Smooth muscle cell (in vitro differentiated cells): ENCODE data around the gene FGD4. TPM values are rescaled to one million over a fixed set of nuclear protein-coding genes. Genes with fewer than 3 reads are reported as not detected.

Experiments used
- DNase-seq: peaks from one replicate; lab custom pipeline; 2025; ENCODE audit not compliant: unreplicated experiment; lab: John Stamatoyannopoulos, UW
- H2AFZ ChIP-seq: fragments of 200-600 bp; sonication (generic); 2 replicates; pipeline ENCODE4 v1.6.0; 2016; ENCODE audit warnings: antibody characterized with exemption, low read depth, mild to moderate bottlenecking
- H3F3A ChIP-seq: fragments of 200-600 bp; sonication (generic); 2 replicates; pipeline ENCODE4 v1.6.0; 2017; ENCODE audit warnings: antibody characterized with exemption, low read depth
- H3K27ac ChIP-seq: fragments of 200-600 bp; sonication (generic); 2 replicates; pipeline ENCODE4 v1.5.1; 2016; ENCODE audit warnings: low read depth, mild to moderate bottlenecking
- H3K27me3 ChIP-seq: fragments of 200-600 bp; sonication (generic); 2 replicates; pipeline ENCODE4 v1.6.1; 2016; ENCODE audit warnings: low read depth, mild to moderate bottlenecking
- H3K36me3 ChIP-seq: fragments of 200-600 bp; sonication (generic); 2 replicates; pipeline ENCODE4 v1.5.1; 2016; ENCODE audit warnings: low read depth
- H3K4me1 ChIP-seq: fragments of 200-600 bp; sonication (generic); 2 replicates; pipeline ENCODE4 v1.5.1; 2016; ENCODE audit warnings: low read depth
- H3K4me2 ChIP-seq: fragments of 200-600 bp; sonication (generic); 2 replicates; pipeline ENCODE4 v1.6.0; 2016; ENCODE audit warnings: mild to moderate bottlenecking
- H3K4me3 ChIP-seq: fragments of 200-600 bp; sonication (generic); 2 replicates; pipeline ENCODE4 v1.5.1; 2016; ENCODE audit warnings: mild to moderate bottlenecking
- H3K79me2 ChIP-seq: fragments of 200-600 bp; sonication (generic); 2 replicates; pipeline ENCODE4 v1.6.0; 2016; ENCODE audit warnings: low read depth, mild to moderate bottlenecking
- H3K9ac ChIP-seq: fragments of 200-600 bp; sonication (generic); 2 replicates; pipeline ENCODE4 v1.6.0; 2016; ENCODE audit warnings: low read depth
- H3K9me3 ChIP-seq: fragments of 200-600 bp; sonication (generic); replicated peaks from 2 replicates; pipeline ENCODE4 v1.5.1; 2016; ENCODE audit warnings: low read depth
- H4K20me1 ChIP-seq: fragments of 200-600 bp; sonication (generic); 2 replicates; pipeline ENCODE4 v1.6.0; 2016; ENCODE audit warnings: low read depth
- WGBS: methylation state at CpG from one replicate; pipeline ENCODE4 v1.1.7; 2016; ENCODE audit warnings: low lambda C conversion rate; 5-methylcytosine and 5-hydroxymethylcytosine counted together
- polyA plus RNA-seq: library from polyadenylated mRNA; unstranded; fragments of >200 nt; fragmentation: Nextera tagmentation; extraction: Ambion mirVana; gene quantifications from 2 replicates; pipeline ENCODE4 v1.2.1, GENCODE V29; 2016
- total RNA-seq: library from RNA; depleted of rRNA; stranded (reverse); fragments of >200 nt; gene quantifications from 2 replicates; pipeline ENCODE4 v1.2.3, GENCODE V29; 2014
- TF ChIP-seq, protein P1 (sequence below): fragments of 200-600 bp; sonication (generic); IDR thresholded peaks from 2 replicates; pipeline ENCODE4 v1.5.1; 2017; ENCODE audit warnings: borderline replicate concordance, mild to moderate bottlenecking, antibody characterized with exemption; ENCODE audit not compliant: insufficient read depth, poor library complexity, severe bottlenecking

The FGD4 gene
- total and polyA plus RNA-seq, 2 experiments from 2014 or later, result 0.42 to 5.8 TPM

GRCh38 chr12:32671930-32672780 is 272.8 kb downstream of the FGD4 start:
- Histone ChIP-seq H3K9ac (no peak overlapping the region), H2AFZ (no peak overlapping the region), H3K79me2 (no peaks in the 10 kb centered on the region), H3K9me3 (no peaks in the 10 kb centered on the region), H3K4me3 (no peak overlapping the region), H3K4me2 (no peak overlapping the region), H4K20me1 (no peaks in the 10 kb centered on the region), H3K27ac (no peak overlapping the region), H3K27me3 (no peaks in the 10 kb centered on the region), H3K4me1 (no peaks in the 10 kb centered on the region), H3F3A (no peaks in the 10 kb centered on the region), H3K36me3 (no peaks in the 10 kb centered on the region)
- TF ChIP-seq, protein P1, sequence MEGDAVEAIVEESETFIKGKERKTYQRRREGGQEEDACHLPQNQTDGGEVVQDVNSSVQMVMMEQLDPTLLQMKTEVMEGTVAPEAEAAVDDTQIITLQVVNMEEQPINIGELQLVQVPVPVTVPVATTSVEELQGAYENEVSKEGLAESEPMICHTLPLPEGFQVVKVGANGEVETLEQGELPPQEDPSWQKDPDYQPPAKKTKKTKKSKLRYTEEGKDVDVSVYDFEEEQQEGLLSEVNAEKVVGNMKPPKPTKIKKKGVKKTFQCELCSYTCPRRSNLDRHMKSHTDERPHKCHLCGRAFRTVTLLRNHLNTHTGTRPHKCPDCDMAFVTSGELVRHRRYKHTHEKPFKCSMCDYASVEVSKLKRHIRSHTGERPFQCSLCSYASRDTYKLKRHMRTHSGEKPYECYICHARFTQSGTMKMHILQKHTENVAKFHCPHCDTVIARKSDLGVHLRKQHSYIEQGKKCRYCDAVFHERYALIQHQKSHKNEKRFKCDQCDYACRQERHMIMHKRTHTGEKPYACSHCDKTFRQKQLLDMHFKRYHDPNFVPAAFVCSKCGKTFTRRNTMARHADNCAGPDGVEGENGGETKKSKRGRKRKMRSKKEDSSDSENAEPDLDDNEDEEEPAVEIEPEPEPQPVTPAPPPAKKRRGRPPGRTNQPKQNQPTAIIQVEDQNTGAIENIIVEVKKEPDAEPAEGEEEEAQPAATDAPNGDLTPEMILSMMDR, result peak; percentile 64
- no peak for DNase-seq
- WGBS, result 57% methylated on average over 11 of the region's 11 CpGs

GRCh38 chr12:32679091-32679919 is 279.9 kb downstream of the FGD4 start, which contains the start of gene DNM1L:
Gene DNM1L (plus strand): TSS chr12:32679301. CDS start chr12:32679364, 63 bp downstream.
- peak within 1 kb of the TSS; percentile 86 for H3K4me2 ChIP-seq
- H3K36me3 ChIP-seq, result no peaks in the 10 kb centered on the region
- peak within 1 kb of the TSS; percentile 71 for H3K4me3 ChIP-seq
- no peaks in the 10 kb centered on the region for H3K9me3 ChIP-seq
- peak within 1 kb of the TSS; percentile 77 for H3K27ac ChIP-seq
- DNase-seq, result peak; percentile 92
- H3F3A ChIP-seq, result no peaks in the 10 kb centered on the region
- H3K4me1 ChIP-seq, result peaks cover 10% of the 10 kb centered on the region
- peaks cover 36% of the 10 kb centered on the region for H4K20me1 ChIP-seq
- no peaks in the 10 kb centered on the region for H3K27me3 ChIP-seq
- H3K9ac ChIP-seq, result peak within 1 kb of the TSS; percentile 76
- TF ChIP-seq, protein P1, result no peak
- peaks cover 45% of the 10 kb centered on the region for H3K79me2 ChIP-seq
- WGBS, result under 1% methylated on average over 64 of the region's 76 CpGs
- peak within 1 kb of the TSS; percentile 40 for H2AFZ ChIP-seq

DNA sequence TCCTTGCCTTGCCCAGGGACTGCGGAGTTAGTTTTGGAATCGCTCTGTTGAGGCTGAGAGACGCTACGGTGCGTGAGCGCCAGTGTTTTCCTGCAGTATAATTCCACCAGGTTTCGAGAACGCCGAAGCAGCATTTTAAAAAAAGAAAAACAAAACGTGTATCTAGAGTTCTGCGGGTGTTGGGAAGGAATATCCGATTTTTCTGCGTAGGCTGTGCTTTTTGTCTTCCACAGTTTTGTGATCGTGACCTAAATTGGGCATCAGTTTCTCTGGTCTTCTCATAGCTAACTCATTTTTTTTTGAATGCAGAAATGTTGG is 280.5 kb downstream of the FGD4 start:
- DNase-seq, result no peak
- WGBS, result 0% methylated on average over 14 of the region's 14 CpGs
- Histone ChIP-seq H3K79me2 (peaks cover 50% of the 10 kb centered on the region), H4K20me1 (peaks cover 41% of the 10 kb centered on the region), H3K27me3 (no peaks in the 10 kb centered on the region), H3K4me3 (peak overlapping the region; percentile 71), H3F3A (no peaks in the 10 kb centered on the region), H2AFZ (peak overlapping the region; percentile 40), H3K4me1 (peaks cover 10% of the 10 kb centered on the region), H3K36me3 (no peaks in the 10 kb centered on the region), H3K9me3 (no peaks in the 10 kb centered on the region), H3K27ac (peak overlapping the region; percentile 77), H3K4me2 (peak overlapping the region; percentile 86), H3K9ac (peak overlapping the region; percentile 76)
- TF ChIP-seq, protein P1, result no peak
